Neural cell (in vitro differentiated cells): ENCODE data around the gene IL1RAPL2. TPM values are rescaled to one million over a fixed set of nuclear protein-coding genes. Genes with fewer than 3 reads are reported as not detected.

Source experiments
- H2AFZ ChIP-seq: fragments of 200-600, 300-800 bp; sonication (generic), shearing (Covaris generic); 2 replicates; pipeline ENCODE4 v1.6.0; 2014; ENCODE audit warnings: low read depth, mild to moderate bottlenecking, antibody characterized with exemption, low read length, moderate library complexity
- H3F3A ChIP-seq: fragments of 200-600 bp; shearing (Covaris generic); 2 replicates; pipeline ENCODE4 v1.6.1; 2016; ENCODE audit warnings: mild to moderate bottlenecking, moderate library complexity, mixed read lengths, antibody characterized with exemption, low read length; ENCODE audit not compliant: insufficient read depth, poor library complexity, severe bottlenecking
- H3K27ac ChIP-seq: fragments of 200-600, 300-800 bp; sonication (generic), shearing (Covaris generic); 2 replicates; pipeline ENCODE4 v1.5.1; 2014; ENCODE audit warnings: mild to moderate bottlenecking, low read length, moderate library complexity
- H3K27me3 ChIP-seq: fragments of 300-800, 200-600 bp; sonication (generic), shearing (Covaris generic); 2 replicates; pipeline ENCODE4 v1.6.0; 2014; ENCODE audit warnings: mild to moderate bottlenecking, low read depth, low read length, moderate library complexity; ENCODE audit not compliant: insufficient read depth
- H3K36me3 ChIP-seq: fragments of 300-800, 200-600 bp; sonication (generic), shearing (Covaris generic); 2 replicates; pipeline ENCODE4 v1.5.1; 2014; ENCODE audit warnings: mild to moderate bottlenecking, antibody characterized with exemption, low read length, moderate library complexity; ENCODE audit not compliant: insufficient read depth
- H3K4me2 ChIP-seq: fragments of 300-800, 200-600 bp; sonication (generic), shearing (Covaris generic); 2 replicates; pipeline ENCODE4 v1.6.0; 2014; ENCODE audit warnings: mild to moderate bottlenecking, low read length
- H3K4me3 ChIP-seq: fragments of 300-800, 200-600 bp; sonication (generic), shearing (Covaris generic); 2 replicates; pipeline ENCODE4 v1.5.1; 2014; ENCODE audit warnings: mild to moderate bottlenecking, low read length, moderate library complexity
- H3K79me2 ChIP-seq: fragments of 200-600 bp; shearing (Covaris generic); replicated peaks from 2 replicates; pipeline ENCODE4 v1.6.0; 2014; ENCODE audit warnings: mild to moderate bottlenecking, low read length, moderate library complexity; ENCODE audit not compliant: insufficient read depth
- H3K9ac ChIP-seq: fragments of 300-800, 200-600 bp; sonication (generic), shearing (Covaris generic); 2 replicates; pipeline ENCODE4 v1.6.1; 2016; ENCODE audit warnings: mild to moderate bottlenecking, low read length, mixed read lengths
- H3K9me2 ChIP-seq: fragments of 200-600 bp; shearing (Covaris generic); 2 replicates; pipeline ENCODE4 v1.6.1; 2016; ENCODE audit warnings: mild to moderate bottlenecking, low read length, mixed read lengths; ENCODE audit not compliant: insufficient read depth
- H3K9me3 ChIP-seq: fragments of 200-600, 300-800 bp; sonication (generic), shearing (Covaris generic); 2 replicates; pipeline ENCODE4 v1.6.1; 2016; ENCODE audit warnings: mild to moderate bottlenecking, mixed run types, low read length, moderate library complexity, mixed read lengths
- H4K20me1 ChIP-seq: fragments of 200-600 bp; shearing (Covaris generic); 2 replicates; pipeline ENCODE4 v1.6.1; 2016; ENCODE audit warnings: mild to moderate bottlenecking, mixed run types; ENCODE audit not compliant: insufficient read depth
- EP300 ChIP-seq: fragments of 450-650 bp; conservative IDR thresholded peaks from 2 replicates; pipeline ENCODE4 v1.6.1; 2014; ENCODE audit warnings: antibody characterized with exemption, mild to moderate bottlenecking, moderate library complexity; ENCODE audit not compliant: poor library complexity, severe bottlenecking
- EZH2 ChIP-seq: fragments of 200-600, 300-800 bp; shearing (Covaris generic), sonication (generic); IDR thresholded peaks from 2 replicates; pipeline ENCODE4 v1.6.1; 2014; ENCODE audit warnings: antibody characterized with exemption, low read length, borderline replicate concordance, mild to moderate bottlenecking; ENCODE audit not compliant: insufficient read depth, poor library complexity, severe bottlenecking
- MXI1 ChIP-seq: fragments of 450-650 bp; conservative IDR thresholded peaks from 2 replicates; pipeline ENCODE4 v1.6.1; 2014; ENCODE audit warnings: antibody characterized with exemption, mild to moderate bottlenecking; ENCODE audit not compliant: poor library complexity, severe bottlenecking
- POLR2AphosphoS5 ChIP-seq: IDR thresholded peaks from 2 replicates; pipeline ENCODE4 v1.6.1; 2012
- REST ChIP-seq: IDR thresholded peaks from 2 replicates; pipeline ENCODE4 v1.6.1; 2012; ENCODE audit warnings: borderline replicate concordance
- SMC3 ChIP-seq: fragments of 450-650 bp; conservative IDR thresholded peaks from 2 replicates; pipeline ENCODE4 v1.6.1; 2014; ENCODE audit warnings: antibody characterized with exemption, mild to moderate bottlenecking, moderate library complexity; ENCODE audit not compliant: poor library complexity
- TAF1 ChIP-seq: IDR thresholded peaks from 2 replicates; pipeline ENCODE4 v1.6.1; 2012; ENCODE audit warnings: low read depth
- polyA plus RNA-seq: library from polyadenylated mRNA; depleted of rRNA; stranded (reverse); fragments of >200 nt; gene quantifications from 2 replicates; pipeline ENCODE4 v1.2.3, GENCODE V29; 2014
- TF ChIP-seq, protein P1 (sequence below): fragments of 450-650 bp; IDR thresholded peaks from 2 replicates; pipeline ENCODE4 v1.5.1; 2014; ENCODE audit warnings: antibody characterized with exemption, mild to moderate bottlenecking, moderate library complexity; ENCODE audit not compliant: poor library complexity, severe bottlenecking

Gene IL1RAPL2
- polyA plus RNA-seq, 1 donor from 2014 or later = not detected

DNA sequence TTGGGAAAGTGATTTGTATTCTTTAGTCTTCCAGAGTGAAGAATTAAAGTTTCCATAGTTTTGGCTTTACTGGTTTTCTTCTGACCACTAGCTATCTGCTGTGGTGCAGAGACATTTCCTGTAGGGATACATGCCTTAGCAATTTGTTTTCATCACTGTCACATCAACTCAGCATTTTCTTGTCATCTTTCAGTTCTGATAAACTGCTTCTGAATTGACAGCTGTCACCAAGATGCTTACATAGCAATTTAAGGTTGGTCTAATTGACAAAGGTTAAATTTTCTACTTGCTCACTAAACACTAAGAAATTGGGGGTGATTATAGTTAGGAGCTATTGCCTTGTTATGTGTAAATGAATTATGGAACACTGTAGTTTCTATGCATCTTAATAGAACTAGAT, 422.0 kb downstream of the IL1RAPL2 start:
- H3K27me3 ChIP-seq = no peaks in the 10 kb centered on the region
- no peaks in the 10 kb centered on the region for H4K20me1 ChIP-seq
- H3K79me2 ChIP-seq = no peaks in the 10 kb centered on the region
- H3K27ac ChIP-seq = no peak overlapping the region
- no peak overlapping the region for H3K4me3 ChIP-seq
- TF ChIP-seq MXI1 = no peak
- TF ChIP-seq EZH2 = no peak
- no peak for TF ChIP-seq TAF1
- TF ChIP-seq REST = no peak
- TF ChIP-seq SMC3 = no peak
- peak; percentile 62 for TF ChIP-seq POLR2AphosphoS5
- peak; percentile 86 for TF ChIP-seq EP300
- H3K9ac ChIP-seq = no peak overlapping the region
- H3F3A ChIP-seq = no peaks in the 10 kb centered on the region
- no peak overlapping the region for H3K4me2 ChIP-seq
- no peaks in the 10 kb centered on the region for H3K9me3 ChIP-seq
- H3K9me2 ChIP-seq = no peaks in the 10 kb centered on the region
- H2AFZ ChIP-seq = no peak overlapping the region
- no peaks in the 10 kb centered on the region for H3K36me3 ChIP-seq

- H2AFZ ChIP-seq = no peak overlapping the region
Measured at GRCh38 chrX:104995546-104995945, 429.5 kb downstream of the IL1RAPL2 start.

More at GRCh38 chrX:104995546-104995945, 429.5 kb downstream of the IL1RAPL2 start:
- H3K27ac ChIP-seq = no peak overlapping the region
- no peaks in the 10 kb centered on the region for H3F3A ChIP-seq
- no peak overlapping the region for H3K9ac ChIP-seq
- H3K4me2 ChIP-seq = no peak overlapping the region
- TF ChIP-seq EP300 = peak; percentile 51
- TF ChIP-seq, protein P1, sequence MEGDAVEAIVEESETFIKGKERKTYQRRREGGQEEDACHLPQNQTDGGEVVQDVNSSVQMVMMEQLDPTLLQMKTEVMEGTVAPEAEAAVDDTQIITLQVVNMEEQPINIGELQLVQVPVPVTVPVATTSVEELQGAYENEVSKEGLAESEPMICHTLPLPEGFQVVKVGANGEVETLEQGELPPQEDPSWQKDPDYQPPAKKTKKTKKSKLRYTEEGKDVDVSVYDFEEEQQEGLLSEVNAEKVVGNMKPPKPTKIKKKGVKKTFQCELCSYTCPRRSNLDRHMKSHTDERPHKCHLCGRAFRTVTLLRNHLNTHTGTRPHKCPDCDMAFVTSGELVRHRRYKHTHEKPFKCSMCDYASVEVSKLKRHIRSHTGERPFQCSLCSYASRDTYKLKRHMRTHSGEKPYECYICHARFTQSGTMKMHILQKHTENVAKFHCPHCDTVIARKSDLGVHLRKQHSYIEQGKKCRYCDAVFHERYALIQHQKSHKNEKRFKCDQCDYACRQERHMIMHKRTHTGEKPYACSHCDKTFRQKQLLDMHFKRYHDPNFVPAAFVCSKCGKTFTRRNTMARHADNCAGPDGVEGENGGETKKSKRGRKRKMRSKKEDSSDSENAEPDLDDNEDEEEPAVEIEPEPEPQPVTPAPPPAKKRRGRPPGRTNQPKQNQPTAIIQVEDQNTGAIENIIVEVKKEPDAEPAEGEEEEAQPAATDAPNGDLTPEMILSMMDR = no peak
- H3K9me3 ChIP-seq = no peaks in the 10 kb centered on the region
- H3K4me3 ChIP-seq = no peak overlapping the region
- no peaks in the 10 kb centered on the region for H3K79me2 ChIP-seq
- no peaks in the 10 kb centered on the region for H4K20me1 ChIP-seq
- no peaks in the 10 kb centered on the region for H3K36me3 ChIP-seq
- H3K9me2 ChIP-seq = no peaks in the 10 kb centered on the region
- H3K27me3 ChIP-seq = no peaks in the 10 kb centered on the region
